H9 (cell line): ENCODE results near the gene PLEKHA7. TPM values are rescaled to one million over a fixed set of nuclear protein-coding genes. Genes with fewer than 3 reads are reported as not detected.

Experiments used
- DNase-seq: peaks from one replicate; pipeline ENCODE4 v3.0.0-alpha.2; 2017
- H2AFZ ChIP-seq: one replicate; pipeline ENCODE4 v1.6.1; 2013; ENCODE audit warnings: mild to moderate bottlenecking, low read length, control low read depth, moderate library complexity
- H2AK5ac ChIP-seq: 2 replicates; pipeline ENCODE4 v1.6.1; 2013; ENCODE audit warnings: low read length, control low read depth, mixed read lengths; ENCODE audit not compliant: insufficient read length
- H2BK120ac ChIP-seq: one replicate; pipeline ENCODE4 v1.6.1; 2013; ENCODE audit warnings: low read depth, mild to moderate bottlenecking, low read length, control low read depth, inconsistent platforms; ENCODE audit not compliant: poor library complexity, severe bottlenecking
- H2BK12ac ChIP-seq: 2 replicates; pipeline ENCODE4 v1.6.1; 2013; ENCODE audit warnings: low read length, control low read depth, mixed read lengths, low read depth; ENCODE audit not compliant: insufficient read length
- H2BK15ac ChIP-seq: 2 replicates; pipeline ENCODE4 v1.6.1; 2013; ENCODE audit warnings: low read depth, low read length, control low read depth
- H2BK20ac ChIP-seq: one replicate; pipeline ENCODE4 v1.6.1; 2013; ENCODE audit warnings: low read depth, mild to moderate bottlenecking, low read length, control low read depth, inconsistent platforms; ENCODE audit not compliant: poor library complexity, severe bottlenecking
- H2BK5ac ChIP-seq: 2 replicates; pipeline ENCODE4 v1.6.1; 2013; ENCODE audit warnings: low read length, control low read depth, mixed read lengths; ENCODE audit not compliant: insufficient read length
- H3K14ac ChIP-seq: 2 replicates; pipeline ENCODE4 v1.6.1; 2013; ENCODE audit warnings: low read length, control low read depth; ENCODE audit not compliant: insufficient read depth
- H3K18ac ChIP-seq: 2 replicates; pipeline ENCODE4 v1.6.1; 2013; ENCODE audit warnings: low read depth, mild to moderate bottlenecking, mixed read lengths, low read length, control low read depth; ENCODE audit not compliant: insufficient read length
- H3K23ac ChIP-seq: 2 replicates; pipeline ENCODE4 v1.6.1; 2013; ENCODE audit warnings: low read length, control low read depth, mixed read lengths, low read depth; ENCODE audit not compliant: insufficient read length
- H3K23me2 ChIP-seq: 2 replicates; pipeline ENCODE4 v1.6.1; 2013; ENCODE audit warnings: low read depth, mild to moderate bottlenecking, mixed read lengths, low read length, control low read depth; ENCODE audit not compliant: insufficient read length, poor library complexity, severe bottlenecking
- H3K27ac ChIP-seq: 2 replicates; pipeline ENCODE4 v1.5.1; 2013; ENCODE audit warnings: low read length, control low read depth, mixed read lengths, low read depth; ENCODE audit not compliant: insufficient read length
- H3K27me3 ChIP-seq: 2 replicates; pipeline ENCODE4 v1.6.1; 2013; ENCODE audit warnings: low read length, control low read depth, inconsistent platforms; ENCODE audit not compliant: insufficient read depth
- H3K4ac ChIP-seq: 2 replicates; pipeline ENCODE4 v1.6.1; 2013; ENCODE audit warnings: low read depth, mild to moderate bottlenecking, control low read depth, inconsistent platforms, low read length, moderate library complexity
- H3K4me1 ChIP-seq: 2 replicates; pipeline ENCODE4 v1.6.1; 2013; ENCODE audit warnings: low read length, control low read depth, inconsistent platforms; ENCODE audit not compliant: insufficient read depth
- H3K4me2 ChIP-seq: 2 replicates; pipeline ENCODE4 v1.6.1; 2013; ENCODE audit warnings: low read length, control low read depth, mixed read lengths; ENCODE audit not compliant: insufficient read length, insufficient read depth
- H3K56ac ChIP-seq: 2 replicates; pipeline ENCODE4 v1.6.1; 2013; ENCODE audit warnings: low read depth, mild to moderate bottlenecking, mixed read lengths, low read length, control low read depth; ENCODE audit not compliant: insufficient read length
- H3K79me1 ChIP-seq: 2 replicates; pipeline ENCODE4 v1.6.1; 2013; ENCODE audit warnings: low read depth, mild to moderate bottlenecking, moderate library complexity, low read length, control low read depth, inconsistent platforms; ENCODE audit not compliant: insufficient read depth, poor library complexity, severe bottlenecking
- H3K79me2 ChIP-seq: 2 replicates; pipeline ENCODE4 v1.6.1; 2013; ENCODE audit warnings: low read length, control low read depth, inconsistent platforms; ENCODE audit not compliant: insufficient read depth
- H3K9ac ChIP-seq: 2 replicates; pipeline ENCODE4 v1.6.1; 2013; ENCODE audit warnings: low read length, control low read depth, mixed read lengths; ENCODE audit not compliant: insufficient read length; ENCODE audit errors: extremely low read depth
- H3K9me3 ChIP-seq: one replicate; pipeline ENCODE4 v1.6.1; 2013; ENCODE audit warnings: low read depth, low read length, inconsistent platforms; ENCODE audit not compliant: control insufficient read depth
- H3T11ph ChIP-seq: one replicate; pipeline ENCODE4 v1.6.1; 2013; ENCODE audit warnings: mild to moderate bottlenecking, low read length, control low read depth, inconsistent platforms
- H4K20me1 ChIP-seq: one replicate; pipeline ENCODE4 v1.6.1; 2013; ENCODE audit not compliant: control insufficient read depth, insufficient read length, insufficient read depth
- H4K5ac ChIP-seq: 2 replicates; pipeline ENCODE4 v1.6.1; 2013; ENCODE audit warnings: low read depth, mild to moderate bottlenecking, mixed read lengths, low read length, control low read depth; ENCODE audit not compliant: insufficient read length
- H4K8ac ChIP-seq: replicated peaks from 2 replicates; pipeline ENCODE4 v1.6.1; 2013; ENCODE audit warnings: low read length, control low read depth, mixed read lengths, low read depth; ENCODE audit not compliant: insufficient read length
- H4K91ac ChIP-seq: 2 replicates; pipeline ENCODE4 v1.6.1; 2013; ENCODE audit warnings: low read depth, mild to moderate bottlenecking, moderate library complexity, mixed read lengths, low read length, control low read depth; ENCODE audit not compliant: insufficient read length
- H3K27ac Mint-ChIP-seq, 3 experiments: 2 replicates in 2 of 3; 3 replicates in 1 of 3; pipeline ENCODE4 v1.8.0; 2020 to 2021; ENCODE audit warnings: mixed read lengths in 3 of 3, mild to moderate bottlenecking in 1 of 3, moderate library complexity in 1 of 3
- H3K27me3 Mint-ChIP-seq: 2 replicates; pipeline ENCODE4 v1.8.0; 2021; ENCODE audit warnings: low read depth, mild to moderate bottlenecking, moderate library complexity, mixed read lengths
- H3K36me3 Mint-ChIP-seq, 3 experiments: 2 replicates in 2 of 3; 3 replicates in 1 of 3; pipeline ENCODE4 v1.8.0; 2020 to 2021; ENCODE audit warnings: low read depth in 3 of 3, mixed read lengths in 3 of 3; ENCODE audit not compliant: insufficient read depth in 1 of 3
- H3K4me1 Mint-ChIP-seq, 2 experiments: 2 replicates each; pipeline ENCODE4 v1.8.0; 2020; ENCODE audit warnings: mixed read lengths in 2 of 2
- H3K4me3 Mint-ChIP-seq, 2 experiments: 2 replicates in 1 of 2; 3 replicates in 1 of 2; pipeline ENCODE4 v1.8.0; 2020 to 2021; ENCODE audit warnings: mild to moderate bottlenecking in 2 of 2, mixed read lengths in 2 of 2, moderate library complexity in 1 of 2
- H3K9me3 Mint-ChIP-seq, 2 experiments: 2 replicates in 1 of 2; 3 replicates in 1 of 2; pipeline ENCODE4 v1.8.0; 2020; ENCODE audit warnings: mild to moderate bottlenecking in 2 of 2, mixed read lengths in 2 of 2, moderate library complexity in 1 of 2
- WGBS: extraction: QIAGEN DNeasy Blood & Tissue Kit; methylation state at CpG from one replicate; pipeline ENCODE4 v1.1.7; 2013; ENCODE audit warnings: missing lambda C conversion rate, low lambda C conversion rate, mixed read lengths; ENCODE audit not compliant: insufficient read length; ENCODE audit errors: extremely low coverage; 5-methylcytosine and 5-hydroxymethylcytosine counted together
- total RNA-seq: library from RNA; stranded (reverse); gene quantifications from 2 replicates; pipeline ENCODE4 v1.2.1, GENCODE V29; 2021
- TF ChIP-seq, protein P1 (sequence below): fragments of 200-600 bp; sonication (generic); conservative IDR thresholded peaks from 3 replicates; pipeline ENCODE4 v1.8.0; 2021; ENCODE audit warnings: antibody characterized with exemption, mild to moderate bottlenecking

PLEKHA7 gene
- total RNA-seq, 1 experiment from 2014 or later: 21.0 TPM

GRCh38 chr11:16781936-16782919, 232.0 kb downstream of the PLEKHA7 start:
- Mint-ChIP-seq H3K4me1 (peaks cover 30 to 34% of the 10 kb centered on the region in 2 experiments), H3K9me3 (no peaks in the 10 kb centered on the region), H3K27me3 (no peaks in the 10 kb centered on the region), H3K4me3 (no peak overlapping the region), H3K27ac (peak overlapping the region in 1 of 3 experiments; percentile 2; a peak in 2 of 7 replicates), H3K36me3 (peaks cover 0 to 11% (median 9%) of the 10 kb centered on the region in 3 experiments; a peak in 6 of 7 replicates)
- Histone ChIP-seq H3K18ac (no peak overlapping the region), H3K9ac (no peak overlapping the region), H3K23ac (no peak overlapping the region), H2BK15ac (no peak overlapping the region), H3K14ac (no peak overlapping the region), H2AFZ (no peak overlapping the region), H2BK120ac (no peak overlapping the region), H4K20me1 (no peaks in the 10 kb centered on the region), H3K9me3 (no peaks in the 10 kb centered on the region), H3K4me1 (0 out of 2 replicates have a peak, but pooled peaks cover 5% of the 10 kb centered on the region), H3K23me2 (no peaks in the 10 kb centered on the region), H3K79me1 (no peaks in the 10 kb centered on the region), H2BK20ac (no peak overlapping the region), H2AK5ac (no peak overlapping the region), H3K4me2 (no peak overlapping the region), H3K4ac (no peak overlapping the region), H3K56ac (no peak overlapping the region), H4K8ac (no peak overlapping the region), H3K79me2 (no peaks in the 10 kb centered on the region), H4K91ac (no peak overlapping the region), H2BK12ac (no peak overlapping the region), H3K27me3 (no peaks in the 10 kb centered on the region), H3T11ph (no peak overlapping the region), H4K5ac (no peak overlapping the region), H2BK5ac (no peak overlapping the region), H3K27ac (no peak overlapping the region)
- no peak for DNase-seq
- WGBS: no CpG with 5 or more reads among the region's 11 CpGs
- TF ChIP-seq, protein P1, sequence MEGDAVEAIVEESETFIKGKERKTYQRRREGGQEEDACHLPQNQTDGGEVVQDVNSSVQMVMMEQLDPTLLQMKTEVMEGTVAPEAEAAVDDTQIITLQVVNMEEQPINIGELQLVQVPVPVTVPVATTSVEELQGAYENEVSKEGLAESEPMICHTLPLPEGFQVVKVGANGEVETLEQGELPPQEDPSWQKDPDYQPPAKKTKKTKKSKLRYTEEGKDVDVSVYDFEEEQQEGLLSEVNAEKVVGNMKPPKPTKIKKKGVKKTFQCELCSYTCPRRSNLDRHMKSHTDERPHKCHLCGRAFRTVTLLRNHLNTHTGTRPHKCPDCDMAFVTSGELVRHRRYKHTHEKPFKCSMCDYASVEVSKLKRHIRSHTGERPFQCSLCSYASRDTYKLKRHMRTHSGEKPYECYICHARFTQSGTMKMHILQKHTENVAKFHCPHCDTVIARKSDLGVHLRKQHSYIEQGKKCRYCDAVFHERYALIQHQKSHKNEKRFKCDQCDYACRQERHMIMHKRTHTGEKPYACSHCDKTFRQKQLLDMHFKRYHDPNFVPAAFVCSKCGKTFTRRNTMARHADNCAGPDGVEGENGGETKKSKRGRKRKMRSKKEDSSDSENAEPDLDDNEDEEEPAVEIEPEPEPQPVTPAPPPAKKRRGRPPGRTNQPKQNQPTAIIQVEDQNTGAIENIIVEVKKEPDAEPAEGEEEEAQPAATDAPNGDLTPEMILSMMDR: no peak
